NB4 (cell line): ENCODE results near the gene SH2D7.
A peak's percentile ranks its signal among the peaks of the same experiment; 100 is the strongest.

ENCODE experiments used
- DNase-seq: peaks from one replicate; pipeline ENCODE4 v3.0.0; 2010; ENCODE audit warnings: low read depth
- H3K4me3 ChIP-seq: one replicate; pipeline ENCODE4 v1.5.1; 2011; ENCODE audit warnings: mild to moderate bottlenecking, low read depth, low read length, moderate library complexity
- CTCF ChIP-seq: IDR thresholded peaks from one replicate; pipeline ENCODE4 v1.5.1; 2012; ENCODE audit warnings: low read depth, low read length
- MYC ChIP-seq: IDR thresholded peaks from 2 replicates; pipeline ENCODE4 v1.6.1; 2011; ENCODE audit warnings: low read depth, low read length
- POLR2A ChIP-seq: IDR thresholded peaks from 2 replicates; pipeline ENCODE4 v1.6.1; 2011; ENCODE audit warnings: mild to moderate bottlenecking; ENCODE audit not compliant: insufficient read length; ENCODE audit errors: extremely low read depth
- TF ChIP-seq, protein P1 (sequence below): IDR thresholded peaks from 2 replicates; pipeline ENCODE4 v1.6.1; 2011; ENCODE audit warnings: low read depth, low read length

SH2D7 gene

DNA sequence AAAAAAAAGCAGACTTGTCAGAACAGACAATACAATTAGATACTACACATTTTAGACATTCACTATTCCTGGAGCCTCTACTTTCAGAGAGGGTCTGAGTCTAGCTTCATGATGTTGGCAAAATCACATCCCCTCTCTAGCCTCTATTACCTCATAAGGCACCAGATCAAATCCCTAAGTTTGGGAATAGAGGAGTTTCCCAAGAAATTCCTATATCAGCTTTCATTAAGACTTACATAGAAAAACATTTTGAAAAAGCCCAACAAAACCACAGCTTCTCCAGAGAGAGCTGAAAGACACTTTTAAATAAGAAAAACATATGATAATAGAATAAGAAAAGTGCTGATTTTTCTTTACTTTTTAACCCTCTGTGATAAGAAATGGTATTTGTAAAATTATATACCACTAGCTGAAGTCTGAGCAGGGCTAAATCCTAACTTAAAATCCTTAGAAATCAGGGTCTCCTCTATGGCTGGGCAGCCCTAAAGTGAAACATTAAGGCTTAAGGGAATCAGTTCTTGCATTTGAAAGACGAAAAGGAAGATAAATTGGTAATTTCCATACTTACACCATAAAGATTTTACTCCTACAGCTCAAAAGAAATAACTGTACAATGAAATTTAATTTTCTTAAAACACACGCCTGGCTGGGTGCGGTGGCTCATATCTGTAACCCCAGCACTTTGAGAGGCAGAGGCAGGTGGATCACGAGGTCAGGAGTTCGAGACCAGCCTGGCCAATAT, 19.1 kb upstream of the SH2D7 start:
- TF ChIP-seq POLR2A (no peak), MYC (no peak), CTCF (no peak)
- TF ChIP-seq, protein P1, sequence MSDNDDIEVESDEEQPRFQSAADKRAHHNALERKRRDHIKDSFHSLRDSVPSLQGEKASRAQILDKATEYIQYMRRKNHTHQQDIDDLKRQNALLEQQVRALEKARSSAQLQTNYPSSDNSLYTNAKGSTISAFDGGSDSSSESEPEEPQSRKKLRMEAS = no peak
- peak overlapping the region; percentile 30 for H3K4me3 ChIP-seq
- no peak for DNase-seq

GRCh38 chr15:78075490-78076230, 16.7 kb upstream of the SH2D7 start:
- DNase-seq = peak; percentile 44
- TF ChIP-seq POLR2A (no peak), MYC (no peak; the same call in 1 of the 2 replicates), CTCF (no peak)
- TF ChIP-seq, protein P1 = no peak
- peak overlapping the region; percentile 97 for H3K4me3 ChIP-seq

DNA sequence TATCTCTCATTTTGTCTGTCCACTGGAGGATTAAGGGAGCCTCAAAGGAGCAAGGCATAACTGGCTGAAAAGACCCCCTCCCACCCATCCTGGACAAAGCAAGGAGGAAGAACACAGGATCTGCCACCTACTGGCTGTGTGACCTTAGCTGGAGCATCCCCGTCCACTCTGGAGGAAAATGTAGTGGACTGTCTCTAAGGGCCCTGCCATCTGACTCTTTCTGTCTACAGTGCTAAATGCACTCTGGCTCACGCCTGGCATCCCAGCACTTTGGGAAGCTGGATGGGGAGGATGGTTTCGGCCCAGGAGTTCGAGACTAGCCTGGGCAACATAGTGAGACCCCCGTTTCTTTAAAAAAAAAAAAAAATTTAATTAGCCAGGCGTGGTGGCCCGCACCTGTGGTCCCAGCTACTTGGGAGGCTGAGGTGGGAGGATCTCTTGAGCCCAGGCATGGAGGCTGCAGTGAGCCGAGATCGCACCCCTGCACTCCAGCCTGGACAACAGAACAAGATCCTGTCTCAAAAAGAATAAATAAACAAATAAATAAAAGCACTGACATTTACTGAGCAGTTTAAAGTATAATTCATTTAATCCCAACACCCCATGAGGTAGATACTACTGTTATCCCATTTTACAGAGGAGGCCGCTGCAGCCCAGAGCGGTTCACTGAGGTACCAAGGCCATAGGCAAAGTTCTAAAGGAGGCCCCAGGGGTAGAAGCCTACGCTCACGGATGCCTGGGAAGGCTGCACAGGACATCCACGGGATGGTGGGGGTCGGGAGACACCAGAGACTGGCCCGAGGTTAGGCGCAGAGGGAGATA, 15.9 kb upstream of the SH2D7 start:
- TF ChIP-seq, protein P1 = no peak
- TF ChIP-seq POLR2A (no peak), CTCF (peak; percentile 27)
- H3K4me3 ChIP-seq = peak overlapping the region; percentile 97
- peak; percentile 54 for DNase-seq

GRCh38 chr15:78077053-78077870, 15.1 kb upstream of the SH2D7 start, which contains the start of gene TBC1D2B:
TBC1D2B (minus strand) TSS chr15:78077711; CDS start chr15:78077652, 59 bp downstream.
- TF ChIP-seq MYC (peak; percentile 57), POLR2A (peak; percentile 23), CTCF (no peak)
- TF ChIP-seq, protein P1 = peak; percentile 46; the same call in 1 of the 2 replicates
- DNase-seq = peak; percentile 87
- peak within 1 kb of the TSS; percentile 97 for H3K4me3 ChIP-seq

- DNase-seq = no peak
- TF ChIP-seq POLR2A (no peak), CTCF (no peak), MYC (no peak)
- TF ChIP-seq, protein P1 = no peak
Measured at GRCh38 chr15:78077871-78078210, 14.5 kb upstream of the SH2D7 start.

More at GRCh38 chr15:78077871-78078210, 14.5 kb upstream of the SH2D7 start:
- peak overlapping the region; percentile 69 for H3K4me3 ChIP-seq
